Natural killer cell (primary cell): ENCODE results near the gene MVP. TPM values are rescaled to one million over a fixed set of nuclear protein-coding genes. Genes with fewer than 3 reads are reported as not detected.
"Not testable (repeated sequence)": the region's sequence is repeated elsewhere in the genome, so short reads cannot be mapped to it uniquely, and the experiment has no call there.

Source experiments
- ATAC-seq, 3 donors: fragments of 150-1000 bp in 2 of 3; fragments of 200-7000 bp in 1 of 3; cut with Tn5 transposase; 1 replicate in 1 of 3; 2 replicates in 2 of 3; pipeline ENCODE4 v1.10.0; 2021; ENCODE audit warnings: mild to moderate bottlenecking in 2 of 3, moderate library complexity in 2 of 3
- DNase-seq, 2 donors: peaks; one replicate each; pipeline versions ENCODE4 v3.0.0 to v3.0.0-alpha.2; 2013 to 2021; ENCODE audit warnings: mixed read lengths in 1 of 2
- H3K27ac ChIP-seq: one replicate; pipeline ENCODE4 v1.5.1; 2013; ENCODE audit warnings: mild to moderate bottlenecking, low read length
- H3K27me3 ChIP-seq: one replicate; pipeline ENCODE4 v1.6.1; 2013; ENCODE audit warnings: low read length; ENCODE audit not compliant: control insufficient read depth, insufficient read depth
- H3K36me3 ChIP-seq: one replicate; pipeline ENCODE4 v1.6.1; 2013; ENCODE audit warnings: low read length; ENCODE audit not compliant: control insufficient read depth, insufficient read depth
- H3K4me1 ChIP-seq: one replicate; pipeline ENCODE4 v1.6.1; 2013; ENCODE audit warnings: low read length; ENCODE audit not compliant: control insufficient read depth, insufficient read depth
- H3K4me3 ChIP-seq: one replicate; pipeline ENCODE4 v1.5.1; 2013; ENCODE audit warnings: low read length
- H3K9me3 ChIP-seq: one replicate; pipeline ENCODE4 v1.6.1; 2013; ENCODE audit warnings: low read length; ENCODE audit not compliant: control insufficient read depth, insufficient read depth
- H3K27ac Mint-ChIP-seq, 2 donors: one replicate each; pipeline ENCODE4 v1.8.0; 2022; ENCODE audit warnings: mild to moderate bottlenecking in 2 of 2, mixed read lengths in 2 of 2, moderate library complexity in 1 of 2
- H3K27me3 Mint-ChIP-seq, 2 donors: one replicate each; pipeline ENCODE4 v1.8.0; 2022; ENCODE audit warnings: low read depth in 2 of 2, mixed read lengths in 2 of 2
- H3K36me3 Mint-ChIP-seq: one replicate; pipeline ENCODE4 v1.8.0; 2022; ENCODE audit warnings: mixed read lengths
- H3K4me1 Mint-ChIP-seq, 2 donors: one replicate each; pipeline ENCODE4 v1.8.0; 2022; ENCODE audit warnings: mixed read lengths in 2 of 2
- H3K4me3 Mint-ChIP-seq: one replicate; pipeline ENCODE4 v1.8.0; 2022; ENCODE audit warnings: mild to moderate bottlenecking, moderate library complexity, mixed read lengths
- H3K9me3 Mint-ChIP-seq, 2 donors: one replicate each; pipeline ENCODE4 v1.8.0; 2022; ENCODE audit warnings: mixed read lengths in 2 of 2
- WGBS: methylation state at CpG from one replicate; pipeline ENCODE4 v1.1.7; 2013; ENCODE audit warnings: missing lambda C conversion rate; ENCODE audit not compliant: insufficient coverage; 5-methylcytosine and 5-hydroxymethylcytosine counted together
- intact Hi-C: fragments of 100-400 bp; cut with micrococcal nuclease; formaldehyde crosslinking; loops from one replicate; pipeline ENCODE4 v1.14.2; 2022
- total RNA-seq, 4 donors: library from RNA; stranded (reverse); fragments of 120-200 nt in 1 of 4; gene quantifications; one replicate each; pipeline versions ENCODE4 v1.2.3 to v1.2.4, GENCODE V29; 2013 to 2022
- TF ChIP-seq, protein P1 (sequence below): fragments of 200-600 bp; IDR thresholded peaks from one replicate; pipeline ENCODE4 v1.8.0; 2022; ENCODE audit warnings: antibody characterized with exemption

MVP gene
- total RNA-seq, 3 donors from 2014 or later (not counting 1 experiment from before 2014, with no cell fraction given): 154 to 168 (median 163) TPM

DNA sequence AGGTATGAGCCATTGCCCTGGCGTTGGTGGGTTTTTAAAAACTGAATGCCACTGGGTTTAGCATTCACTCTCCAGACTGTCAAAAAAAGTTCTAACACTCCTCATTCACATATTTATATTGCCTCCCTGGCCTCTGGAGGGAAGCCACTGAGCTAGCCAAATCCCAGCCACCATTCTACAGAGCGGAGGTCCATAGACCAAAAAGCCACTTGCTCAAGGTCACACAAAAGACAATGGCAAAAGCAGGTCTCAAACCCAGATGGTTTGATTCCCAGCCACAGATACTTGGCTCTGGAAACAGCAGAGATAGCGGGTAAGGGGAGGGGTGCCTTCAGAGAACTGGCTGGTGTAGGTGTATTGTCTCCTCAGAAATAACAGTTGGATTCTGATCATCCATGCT is 60.8 kb downstream of the MVP start:
- TF ChIP-seq, protein P1, sequence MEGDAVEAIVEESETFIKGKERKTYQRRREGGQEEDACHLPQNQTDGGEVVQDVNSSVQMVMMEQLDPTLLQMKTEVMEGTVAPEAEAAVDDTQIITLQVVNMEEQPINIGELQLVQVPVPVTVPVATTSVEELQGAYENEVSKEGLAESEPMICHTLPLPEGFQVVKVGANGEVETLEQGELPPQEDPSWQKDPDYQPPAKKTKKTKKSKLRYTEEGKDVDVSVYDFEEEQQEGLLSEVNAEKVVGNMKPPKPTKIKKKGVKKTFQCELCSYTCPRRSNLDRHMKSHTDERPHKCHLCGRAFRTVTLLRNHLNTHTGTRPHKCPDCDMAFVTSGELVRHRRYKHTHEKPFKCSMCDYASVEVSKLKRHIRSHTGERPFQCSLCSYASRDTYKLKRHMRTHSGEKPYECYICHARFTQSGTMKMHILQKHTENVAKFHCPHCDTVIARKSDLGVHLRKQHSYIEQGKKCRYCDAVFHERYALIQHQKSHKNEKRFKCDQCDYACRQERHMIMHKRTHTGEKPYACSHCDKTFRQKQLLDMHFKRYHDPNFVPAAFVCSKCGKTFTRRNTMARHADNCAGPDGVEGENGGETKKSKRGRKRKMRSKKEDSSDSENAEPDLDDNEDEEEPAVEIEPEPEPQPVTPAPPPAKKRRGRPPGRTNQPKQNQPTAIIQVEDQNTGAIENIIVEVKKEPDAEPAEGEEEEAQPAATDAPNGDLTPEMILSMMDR: no peak
- H3K4me1 ChIP-seq: peaks cover 17% of the 10 kb centered on the region
- Mint-ChIP-seq H3K9me3 (no peaks in the 10 kb centered on the region), H3K27ac (no peak overlapping the region), H3K4me1 (peaks cover 7 to 20% of the 10 kb centered on the region in 2 donors), H3K36me3 (no peaks in the 10 kb centered on the region), H3K27me3 (peaks cover 13 to 19% of the 10 kb centered on the region in 2 donors), H3K4me3 (no peak overlapping the region)
- H3K27ac ChIP-seq: no peak overlapping the region
- no peaks in the 10 kb centered on the region for H3K36me3 ChIP-seq
- no peak for ATAC-seq
- H3K9me3 ChIP-seq: no peaks in the 10 kb centered on the region
- DNase-seq: no peak
- WGBS: 86% methylated on average over 3 of the region's 3 CpGs
- H3K4me3 ChIP-seq: no peak overlapping the region
- peaks cover 20% of the 10 kb centered on the region for H3K27me3 ChIP-seq
- intact Hi-C loops: no loop called here

- Histone ChIP-seq H3K36me3 (no peaks in the 10 kb centered on the region), H3K9me3 (no peaks in the 10 kb centered on the region), H3K27ac (no peak overlapping the region), H3K27me3 (no peaks in the 10 kb centered on the region), H3K4me3 (no peak overlapping the region), H3K4me1 (no peaks in the 10 kb centered on the region)
- H3K27me3 Mint-ChIP-seq: peaks cover 0 to 5% of the 10 kb centered on the region in 2 donors
- H3K36me3 Mint-ChIP-seq: no peaks in the 10 kb centered on the region
- H3K27ac Mint-ChIP-seq: no peak overlapping the region
- no peaks in the 10 kb centered on the region for H3K9me3 Mint-ChIP-seq
- H3K4me1 Mint-ChIP-seq: no peaks in the 10 kb centered on the region
- DNase-seq: no peak
- H3K4me3 Mint-ChIP-seq: no peak overlapping the region
- 81% methylated on average over 6 of the region's 6 CpGs for WGBS
- ATAC-seq: no peak
- intact Hi-C loops: no loop called here
- TF ChIP-seq, protein P1: no peak
Observed at GRCh38 chr16:29883987-29884386, 63.7 kb downstream of the MVP start.

- H3K36me3 Mint-ChIP-seq, DNase-seq, H3K27ac ChIP-seq, H3K27me3 Mint-ChIP-seq, intact Hi-C loops, H3K4me3 Mint-ChIP-seq, H3K9me3 Mint-ChIP-seq, H3K27ac Mint-ChIP-seq, H3K36me3 ChIP-seq, H3K27me3 ChIP-seq, H3K4me1 ChIP-seq, ATAC-seq, H3K4me3 ChIP-seq, H3K4me1 Mint-ChIP-seq, H3K9me3 ChIP-seq: not testable (repeated sequence)
- WGBS: 96% methylated on average over 3 of the region's 3 CpGs
Observed at GRCh38 chr16:29889372-29889771, 69.1 kb downstream of the MVP start.

- Mint-ChIP-seq H3K27ac (no peak overlapping the region), H3K9me3 (no peaks in the 10 kb centered on the region), H3K27me3 (peaks cover 0 to 5% of the 10 kb centered on the region in 2 donors), H3K4me1 (no peaks in the 10 kb centered on the region), H3K36me3 (no peaks in the 10 kb centered on the region), H3K4me3 (no peak overlapping the region)
- intact Hi-C loops: no loop called here
- 80% methylated on average over 10 of the region's 10 CpGs for WGBS
- ATAC-seq (no peak), DNase-seq (no peak)
- H3K4me3 ChIP-seq: no peak overlapping the region
- H3K4me1 ChIP-seq: no peaks in the 10 kb centered on the region
- H3K9me3 ChIP-seq: no peaks in the 10 kb centered on the region
- no peaks in the 10 kb centered on the region for H3K27me3 ChIP-seq
- no peaks in the 10 kb centered on the region for H3K36me3 ChIP-seq
- TF ChIP-seq, protein P1: no peak
- H3K27ac ChIP-seq: no peak overlapping the region
Observed at GRCh38 chr16:29891525-29892457, 71.5 kb downstream of the MVP start.
